Measurements from ENCODE around the gene RGS2. TPM values are rescaled to one million over a fixed set of nuclear protein-coding genes. Genes with fewer than 3 reads are reported as not detected.
A peak's percentile ranks its signal among the peaks of the same experiment; 100 is the strongest.

RGS2 gene
- total and polyA plus RNA-seq, 9 of the 15 experiments (the other 6 are each of a cell fraction or from before 2014, with no cell fraction given), result 2.5 to 5.4 (median 3.8) TPM

DNA sequence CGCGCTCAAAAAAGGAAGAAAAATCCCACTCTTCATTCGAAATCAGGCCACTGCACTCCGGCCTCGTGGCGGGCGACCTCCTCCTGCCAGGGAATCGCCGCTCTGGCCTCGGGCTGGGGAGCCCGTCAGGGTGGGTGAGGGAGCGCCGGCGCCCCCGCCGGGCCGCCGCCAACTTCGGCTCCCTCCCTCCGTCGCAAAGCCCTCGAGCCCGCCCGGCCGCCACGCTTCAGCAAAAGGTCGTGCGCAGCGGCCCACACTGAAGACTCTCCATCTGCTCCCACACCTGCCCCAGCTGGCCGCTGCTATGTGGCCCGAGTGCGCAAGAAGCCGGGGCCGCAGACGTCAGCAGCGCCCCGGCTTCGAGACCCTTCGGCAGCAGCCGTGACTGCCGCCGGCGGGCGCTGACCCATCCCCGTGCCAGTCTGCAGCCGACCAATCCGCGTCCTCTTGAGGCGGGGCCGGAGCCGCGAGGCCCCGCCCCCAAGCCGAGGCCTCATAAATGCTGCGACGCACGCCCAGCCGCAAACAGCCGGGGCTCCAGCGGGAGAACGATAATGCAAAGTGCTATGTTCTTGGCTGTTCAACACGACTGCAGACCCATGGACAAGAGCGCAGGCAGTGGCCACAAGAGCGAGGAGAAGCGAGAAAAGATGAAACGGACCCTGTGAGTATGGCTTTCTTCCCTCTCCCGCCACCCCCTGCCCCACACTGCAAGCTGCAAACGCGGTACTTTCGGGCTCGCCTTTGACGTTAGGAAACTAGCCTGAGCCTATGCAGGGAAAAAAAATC, at the start of gene RGS2 (continued):
- TF ChIP-seq, protein P1, sequence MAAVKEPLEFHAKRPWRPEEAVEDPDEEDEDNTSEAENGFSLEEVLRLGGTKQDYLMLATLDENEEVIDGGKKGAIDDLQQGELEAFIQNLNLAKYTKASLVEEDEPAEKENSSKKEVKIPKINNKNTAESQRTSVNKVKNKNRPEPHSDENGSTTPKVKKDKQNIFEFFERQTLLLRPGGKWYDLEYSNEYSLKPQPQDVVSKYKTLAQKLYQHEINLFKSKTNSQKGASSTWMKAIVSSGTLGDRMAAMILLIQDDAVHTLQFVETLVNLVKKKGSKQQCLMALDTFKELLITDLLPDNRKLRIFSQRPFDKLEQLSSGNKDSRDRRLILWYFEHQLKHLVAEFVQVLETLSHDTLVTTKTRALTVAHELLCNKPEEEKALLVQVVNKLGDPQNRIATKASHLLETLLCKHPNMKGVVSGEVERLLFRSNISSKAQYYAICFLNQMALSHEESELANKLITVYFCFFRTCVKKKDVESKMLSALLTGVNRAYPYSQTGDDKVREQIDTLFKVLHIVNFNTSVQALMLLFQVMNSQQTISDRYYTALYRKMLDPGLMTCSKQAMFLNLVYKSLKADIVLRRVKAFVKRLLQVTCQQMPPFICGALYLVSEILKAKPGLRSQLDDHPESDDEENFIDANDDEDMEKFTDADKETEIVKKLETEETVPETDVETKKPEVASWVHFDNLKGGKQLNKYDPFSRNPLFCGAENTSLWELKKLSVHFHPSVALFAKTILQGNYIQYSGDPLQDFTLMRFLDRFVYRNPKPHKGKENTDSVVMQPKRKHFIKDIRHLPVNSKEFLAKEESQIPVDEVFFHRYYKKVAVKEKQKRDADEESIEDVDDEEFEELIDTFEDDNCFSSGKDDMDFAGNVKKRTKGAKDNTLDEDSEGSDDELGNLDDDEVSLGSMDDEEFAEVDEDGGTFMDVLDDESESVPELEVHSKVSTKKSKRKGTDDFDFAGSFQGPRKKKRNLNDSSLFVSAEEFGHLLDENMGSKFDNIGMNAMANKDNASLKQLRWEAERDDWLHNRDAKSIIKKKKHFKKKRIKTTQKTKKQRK (IDR thresholded peaks at IDR 0.05; ENCODE audit: borderline replicate concordance, low read depth, low read length), result no peak
- peak; percentile 91 for TF ChIP-seq GTF2A2 (tag; IDR thresholded peaks at IDR 0.05)
- no peak for TF ChIP-seq BMI1 (IDR thresholded peaks at IDR 0.05; ENCODE audit: low read length)
- TF ChIP-seq RBM25 (IDR thresholded peaks at IDR 0.05; ENCODE audit: low read depth, low read length, severe bottlenecking), result peak; percentile 75
- no peak for TF ChIP-seq HDAC3 (IDR thresholded peaks at IDR 0.05; ENCODE audit: borderline replicate concordance, partially characterized antibody)
- TF ChIP-seq, protein P2, sequence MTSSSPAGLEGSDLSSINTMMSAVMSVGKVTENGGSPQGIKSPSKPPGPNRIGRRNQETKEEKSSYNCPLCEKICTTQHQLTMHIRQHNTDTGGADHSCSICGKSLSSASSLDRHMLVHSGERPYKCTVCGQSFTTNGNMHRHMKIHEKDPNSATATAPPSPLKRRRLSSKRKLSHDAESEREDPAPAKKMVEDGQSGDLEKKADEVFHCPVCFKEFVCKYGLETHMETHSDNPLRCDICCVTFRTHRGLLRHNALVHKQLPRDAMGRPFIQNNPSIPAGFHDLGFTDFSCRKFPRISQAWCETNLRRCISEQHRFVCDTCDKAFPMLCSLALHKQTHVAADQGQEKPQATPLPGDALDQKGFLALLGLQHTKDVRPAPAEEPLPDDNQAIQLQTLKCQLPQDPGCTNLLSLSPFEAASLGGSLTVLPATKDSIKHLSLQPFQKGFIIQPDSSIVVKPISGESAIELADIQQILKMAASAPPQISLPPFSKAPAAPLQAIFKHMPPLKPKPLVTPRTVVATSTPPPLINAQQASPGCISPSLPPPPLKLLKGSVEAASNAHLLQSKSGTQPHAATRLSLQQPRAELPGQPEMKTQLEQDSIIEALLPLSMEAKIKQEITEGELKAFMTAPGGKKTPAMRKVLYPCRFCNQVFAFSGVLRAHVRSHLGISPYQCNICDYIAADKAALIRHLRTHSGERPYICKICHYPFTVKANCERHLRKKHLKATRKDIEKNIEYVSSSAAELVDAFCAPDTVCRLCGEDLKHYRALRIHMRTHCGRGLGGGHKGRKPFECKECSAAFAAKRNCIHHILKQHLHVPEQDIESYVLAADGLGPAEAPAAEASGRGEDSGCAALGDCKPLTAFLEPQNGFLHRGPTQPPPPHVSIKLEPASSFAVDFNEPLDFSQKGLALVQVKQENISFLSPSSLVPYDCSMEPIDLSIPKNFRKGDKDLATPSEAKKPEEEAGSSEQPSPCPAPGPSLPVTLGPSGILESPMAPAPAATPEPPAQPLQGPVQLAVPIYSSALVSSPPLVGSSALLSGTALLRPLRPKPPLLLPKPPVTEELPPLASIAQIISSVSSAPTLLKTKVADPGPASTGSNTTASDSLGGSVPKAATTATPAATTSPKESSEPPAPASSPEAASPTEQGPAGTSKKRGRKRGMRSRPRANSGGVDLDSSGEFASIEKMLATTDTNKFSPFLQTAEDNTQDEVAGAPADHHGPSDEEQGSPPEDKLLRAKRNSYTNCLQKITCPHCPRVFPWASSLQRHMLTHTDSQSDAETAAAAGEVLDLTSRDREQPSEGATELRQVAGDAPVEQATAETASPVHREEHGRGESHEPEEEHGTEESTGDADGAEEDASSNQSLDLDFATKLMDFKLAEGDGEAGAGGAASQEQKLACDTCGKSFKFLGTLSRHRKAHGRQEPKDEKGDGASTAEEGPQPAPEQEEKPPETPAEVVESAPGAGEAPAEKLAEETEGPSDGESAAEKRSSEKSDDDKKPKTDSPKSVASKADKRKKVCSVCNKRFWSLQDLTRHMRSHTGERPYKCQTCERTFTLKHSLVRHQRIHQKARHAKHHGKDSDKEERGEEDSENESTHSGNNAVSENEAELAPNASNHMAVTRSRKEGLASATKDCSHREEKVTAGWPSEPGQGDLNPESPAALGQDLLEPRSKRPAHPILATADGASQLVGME (CRISPR knock-in tag; IDR thresholded peaks at IDR 0.05), result no peak
- TF ChIP-seq, protein P3, sequence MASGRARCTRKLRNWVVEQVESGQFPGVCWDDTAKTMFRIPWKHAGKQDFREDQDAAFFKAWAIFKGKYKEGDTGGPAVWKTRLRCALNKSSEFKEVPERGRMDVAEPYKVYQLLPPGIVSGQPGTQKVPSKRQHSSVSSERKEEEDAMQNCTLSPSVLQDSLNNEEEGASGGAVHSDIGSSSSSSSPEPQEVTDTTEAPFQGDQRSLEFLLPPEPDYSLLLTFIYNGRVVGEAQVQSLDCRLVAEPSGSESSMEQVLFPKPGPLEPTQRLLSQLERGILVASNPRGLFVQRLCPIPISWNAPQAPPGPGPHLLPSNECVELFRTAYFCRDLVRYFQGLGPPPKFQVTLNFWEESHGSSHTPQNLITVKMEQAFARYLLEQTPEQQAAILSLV (tag; IDR thresholded peaks at IDR 0.05), result no peak
- TF ChIP-seq, protein P4, sequence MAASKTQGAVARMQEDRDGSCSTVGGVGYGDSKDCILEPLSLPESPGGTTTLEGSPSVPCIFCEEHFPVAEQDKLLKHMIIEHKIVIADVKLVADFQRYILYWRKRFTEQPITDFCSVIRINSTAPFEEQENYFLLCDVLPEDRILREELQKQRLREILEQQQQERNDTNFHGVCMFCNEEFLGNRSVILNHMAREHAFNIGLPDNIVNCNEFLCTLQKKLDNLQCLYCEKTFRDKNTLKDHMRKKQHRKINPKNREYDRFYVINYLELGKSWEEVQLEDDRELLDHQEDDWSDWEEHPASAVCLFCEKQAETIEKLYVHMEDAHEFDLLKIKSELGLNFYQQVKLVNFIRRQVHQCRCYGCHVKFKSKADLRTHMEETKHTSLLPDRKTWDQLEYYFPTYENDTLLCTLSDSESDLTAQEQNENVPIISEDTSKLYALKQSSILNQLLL (CRISPR knock-in tag; IDR thresholded peaks at IDR 0.05; ENCODE audit: borderline replicate concordance), result no peak
- TF ChIP-seq, protein P5, sequence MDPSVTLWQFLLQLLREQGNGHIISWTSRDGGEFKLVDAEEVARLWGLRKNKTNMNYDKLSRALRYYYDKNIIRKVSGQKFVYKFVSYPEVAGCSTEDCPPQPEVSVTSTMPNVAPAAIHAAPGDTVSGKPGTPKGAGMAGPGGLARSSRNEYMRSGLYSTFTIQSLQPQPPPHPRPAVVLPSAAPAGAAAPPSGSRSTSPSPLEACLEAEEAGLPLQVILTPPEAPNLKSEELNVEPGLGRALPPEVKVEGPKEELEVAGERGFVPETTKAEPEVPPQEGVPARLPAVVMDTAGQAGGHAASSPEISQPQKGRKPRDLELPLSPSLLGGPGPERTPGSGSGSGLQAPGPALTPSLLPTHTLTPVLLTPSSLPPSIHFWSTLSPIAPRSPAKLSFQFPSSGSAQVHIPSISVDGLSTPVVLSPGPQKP (CRISPR knock-in tag; IDR thresholded peaks at IDR 0.05), result no peak
- TF ChIP-seq, protein P6, sequence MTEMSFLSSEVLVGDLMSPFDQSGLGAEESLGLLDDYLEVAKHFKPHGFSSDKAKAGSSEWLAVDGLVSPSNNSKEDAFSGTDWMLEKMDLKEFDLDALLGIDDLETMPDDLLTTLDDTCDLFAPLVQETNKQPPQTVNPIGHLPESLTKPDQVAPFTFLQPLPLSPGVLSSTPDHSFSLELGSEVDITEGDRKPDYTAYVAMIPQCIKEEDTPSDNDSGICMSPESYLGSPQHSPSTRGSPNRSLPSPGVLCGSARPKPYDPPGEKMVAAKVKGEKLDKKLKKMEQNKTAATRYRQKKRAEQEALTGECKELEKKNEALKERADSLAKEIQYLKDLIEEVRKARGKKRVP (CRISPR knock-in tag; IDR thresholded peaks at IDR 0.05), result no peak; the same call in 1 of the 2 replicates
- no peak for TF ChIP-seq ZZZ3 (IDR thresholded peaks at IDR 0.05)
- no peak for TF ChIP-seq PRPF4 (IDR thresholded peaks at IDR 0.05; ENCODE audit: insufficient read depth, low read depth, low read length, poor library complexity, severe bottlenecking)
